ENCODE measurements around the gene GID4. TPM values are rescaled to one million over a fixed set of nuclear protein-coding genes. Genes with fewer than 3 reads are reported as not detected.

The GID4 gene
- total RNA-seq, 2 experiments from 2014 or later: 9.4 to 10.6 TPM

DNA sequence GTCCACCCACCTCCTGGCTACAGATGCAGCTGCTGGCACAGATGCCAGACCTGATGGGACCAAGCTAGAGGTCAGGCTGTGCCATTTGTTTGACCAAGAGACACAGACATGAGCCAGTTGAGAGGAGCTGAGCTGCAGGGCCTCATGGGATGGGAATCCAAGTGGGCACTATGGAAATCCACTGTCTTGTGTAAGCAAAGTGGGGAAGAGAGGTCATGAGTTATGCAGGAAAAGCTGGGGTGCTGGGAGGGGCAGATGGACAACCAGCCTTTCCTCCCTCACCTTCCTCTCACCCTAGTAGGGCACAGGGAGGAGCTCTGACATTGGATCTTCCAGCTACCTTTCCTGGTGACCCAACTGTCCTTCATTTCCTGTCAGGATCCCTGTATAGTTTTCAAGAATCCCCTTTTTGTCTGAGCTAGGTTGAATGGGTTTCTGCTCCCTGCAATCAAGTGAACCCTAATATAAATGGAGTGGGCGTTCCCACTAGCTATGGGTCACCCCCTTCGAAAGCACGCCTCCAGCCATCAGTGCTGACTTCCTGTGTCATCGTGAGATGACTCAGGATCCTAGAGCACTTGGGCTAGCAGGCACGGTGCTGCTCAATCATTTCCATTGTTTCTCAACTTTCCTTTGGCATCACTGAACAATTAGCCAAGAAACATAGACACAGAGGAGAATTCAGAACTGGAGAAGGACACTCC lies 13.8 kb upstream of the GID4 start:
- no peak for DNase-seq
- Mint-ChIP-seq H3K9me3 (no peaks in the 10 kb centered on the region), H3K27ac (no peak overlapping the region), H3K27me3 (no peaks in the 10 kb centered on the region), H3K36me3 (peaks cover 7% of the 10 kb centered on the region), H3K4me3 (peak overlapping the region; percentile 25), H3K4me1 (peaks cover 17% of the 10 kb centered on the region)
- peak; percentile 46 for ATAC-seq (ENCODE audit: low read depth)
- POLR2A ChIA-PET: no interaction called here

DNA sequence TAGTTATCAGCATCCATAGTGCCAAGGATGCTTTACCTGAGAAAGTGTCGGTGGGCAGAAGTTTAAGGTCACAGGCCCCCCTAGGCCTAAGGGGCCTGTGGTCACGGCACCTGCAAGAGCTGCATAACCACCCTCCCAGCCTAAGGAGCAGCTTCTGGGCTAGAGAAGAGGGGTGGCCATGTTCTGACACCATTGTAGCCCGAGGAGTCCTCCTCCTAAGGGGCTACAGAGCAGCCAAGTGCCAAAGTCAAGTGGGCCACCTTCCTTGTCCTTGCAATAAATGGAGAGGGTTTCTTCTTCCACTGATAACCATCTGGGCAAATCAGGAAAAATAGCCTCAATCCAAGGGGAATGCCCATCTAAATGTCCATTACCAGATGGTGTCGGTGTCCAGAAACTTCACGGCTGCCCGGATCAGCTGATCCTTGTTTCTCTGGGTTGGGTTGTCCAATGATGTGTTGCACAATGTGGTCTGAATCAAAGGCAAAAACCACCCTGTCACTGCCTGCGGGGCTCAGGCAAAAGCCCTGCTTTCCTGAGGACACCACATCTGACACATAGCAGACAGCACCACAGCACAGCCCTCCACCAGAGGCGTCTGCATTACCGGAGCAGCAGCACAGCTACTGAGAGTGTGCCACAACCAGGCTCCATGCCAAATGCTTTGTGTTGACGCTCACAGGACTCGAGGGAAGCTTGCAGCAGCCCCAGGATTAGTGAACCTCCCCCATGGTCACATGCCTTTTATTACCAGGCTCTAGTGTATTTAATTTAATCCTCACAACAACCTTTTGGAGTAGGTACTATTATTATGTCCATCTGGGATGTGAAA lies 13.0 kb upstream of the GID4 start:
- peaks cover 7% of the 10 kb centered on the region for H3K36me3 Mint-ChIP-seq
- peak; percentile 99 for ATAC-seq (ENCODE audit: low read depth)
- DNase-seq: peak; percentile 44
- H3K27me3 Mint-ChIP-seq: no peaks in the 10 kb centered on the region
- H3K27ac Mint-ChIP-seq: no peak overlapping the region
- no peaks in the 10 kb centered on the region for H3K9me3 Mint-ChIP-seq
- peaks cover 17% of the 10 kb centered on the region for H3K4me1 Mint-ChIP-seq
- peak overlapping the region; percentile 25 for H3K4me3 Mint-ChIP-seq
- POLR2A ChIA-PET: no interaction called here

DNA sequence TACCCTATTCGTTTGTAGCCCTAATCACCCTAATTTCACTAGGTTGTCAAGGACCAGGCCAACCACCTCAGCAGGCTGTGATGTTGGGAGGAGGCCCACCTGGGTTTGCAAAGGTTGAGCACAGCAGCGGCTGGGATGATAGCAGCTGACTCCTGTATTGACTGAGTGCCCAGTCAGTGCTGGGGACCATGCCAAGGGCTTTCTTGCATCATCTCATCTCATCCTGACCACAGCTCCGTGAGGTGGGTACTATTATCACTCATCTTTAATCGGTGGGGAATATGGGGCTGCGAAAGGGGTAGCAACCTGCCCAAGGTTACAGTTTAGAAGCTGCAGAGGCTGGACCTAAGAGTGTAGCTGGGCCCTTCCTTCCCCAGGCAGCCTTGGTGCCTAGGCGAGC lies 11.9 kb upstream of the GID4 start:
- peaks cover 7% of the 10 kb centered on the region for H3K36me3 Mint-ChIP-seq
- H3K27ac Mint-ChIP-seq: no peak overlapping the region
- peaks cover 17% of the 10 kb centered on the region for H3K4me1 Mint-ChIP-seq
- ATAC-seq (ENCODE audit: low read depth) (no peak), DNase-seq (no peak)
- no peaks in the 10 kb centered on the region for H3K9me3 Mint-ChIP-seq
- H3K4me3 Mint-ChIP-seq: no peak overlapping the region
- POLR2A ChIA-PET: interaction anchor here (1.0 kb wide), 1 partner anchor 54 kb away, joined by 3 read pairs; the partner anchor contains the start of gene DRC3
- H3K27me3 Mint-ChIP-seq: no peaks in the 10 kb centered on the region

DNA sequence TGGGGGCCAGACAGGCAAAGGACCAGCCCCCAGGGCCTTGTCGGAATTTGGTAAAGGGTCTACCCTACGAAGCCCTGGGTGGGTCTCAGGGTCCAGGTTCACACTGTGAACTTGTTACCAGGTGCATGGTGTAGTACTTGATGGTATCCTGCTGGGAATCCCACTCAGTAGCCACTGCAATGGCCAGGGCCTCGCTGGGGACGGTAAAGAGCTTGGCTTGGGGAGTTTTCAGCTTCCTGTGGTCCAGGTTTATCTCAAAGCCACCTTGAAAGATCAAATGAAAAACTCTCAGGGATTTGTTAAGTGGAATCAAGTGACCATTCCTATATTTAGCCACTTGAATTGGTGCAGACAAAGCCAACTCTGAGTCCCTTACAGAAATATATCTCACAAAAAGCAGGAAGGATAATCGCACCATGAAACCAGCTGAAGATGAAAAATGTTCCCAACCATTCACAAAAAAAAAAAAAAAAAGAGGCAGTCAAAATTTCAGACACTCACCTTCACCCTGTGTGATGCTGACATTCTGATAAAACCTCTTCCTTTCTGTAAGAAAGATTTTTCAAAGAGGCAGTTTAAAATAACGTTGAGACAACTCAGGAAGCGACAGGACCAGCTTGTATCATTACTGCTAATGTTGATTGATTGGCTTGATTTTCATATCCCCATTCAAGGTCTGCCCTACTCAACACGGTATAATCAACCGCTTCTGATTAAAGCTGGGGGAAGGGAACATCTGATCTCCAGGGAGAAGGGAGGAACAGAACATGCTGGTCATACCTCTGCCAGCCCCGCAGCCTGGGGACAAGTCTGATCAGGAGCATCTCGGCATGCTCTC lies 10.9 kb upstream of the GID4 start:
- H3K27ac Mint-ChIP-seq: no peak overlapping the region
- DNase-seq (no peak), ATAC-seq (ENCODE audit: low read depth) (no peak)
- H3K9me3 Mint-ChIP-seq: no peaks in the 10 kb centered on the region
- H3K36me3 Mint-ChIP-seq: peaks cover 7% of the 10 kb centered on the region
- H3K4me3 Mint-ChIP-seq: no peak overlapping the region
- H3K4me1 Mint-ChIP-seq: peaks cover 21% of the 10 kb centered on the region
- POLR2A ChIA-PET: interaction anchor here (0.6 to 1.0 kb wide), 4 partner anchors 55 to 115 kb away, joined by 3 to 5 read pairs (median 3); partner anchors contain the start of gene DRC3
- H3K27me3 Mint-ChIP-seq: no peaks in the 10 kb centered on the region

DNA sequence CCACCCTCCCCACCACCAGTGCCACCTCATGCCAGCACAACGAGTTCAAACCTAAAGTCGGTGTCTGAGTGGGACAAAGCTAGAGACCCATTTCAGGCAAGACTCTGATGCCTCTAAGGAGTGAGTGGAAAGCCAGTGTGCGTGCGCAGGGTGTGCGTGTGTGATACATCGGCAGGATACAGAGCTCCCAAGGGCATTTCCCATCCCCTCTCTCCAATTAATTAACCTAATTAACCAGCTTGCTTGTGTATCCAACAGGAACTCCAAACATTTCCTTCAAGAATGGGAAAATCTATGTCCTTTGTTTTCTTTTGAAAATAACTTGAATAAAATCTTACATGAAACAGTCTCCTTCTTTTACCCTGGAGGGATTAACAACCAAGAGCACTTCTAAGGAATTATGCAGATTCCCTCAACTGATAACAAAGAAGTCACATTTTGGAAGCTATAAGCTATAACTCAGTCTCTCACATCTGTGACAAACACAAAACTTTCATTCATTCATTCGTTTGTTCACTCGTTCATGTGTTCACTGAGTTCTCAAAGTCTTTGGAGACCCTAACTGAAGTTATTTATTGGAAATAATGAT lies 10.2 kb upstream of the GID4 start:
- Mint-ChIP-seq H3K27me3 (no peaks in the 10 kb centered on the region), H3K36me3 (peaks cover 7% of the 10 kb centered on the region), H3K27ac (no peak overlapping the region), H3K9me3 (no peaks in the 10 kb centered on the region), H3K4me1 (peaks cover 25% of the 10 kb centered on the region), H3K4me3 (no peak overlapping the region)
- POLR2A ChIA-PET: interaction anchor here (0.7 kb wide), 1 partner anchor 9 kb away, joined by 5 read pairs; no protein-coding TSS in a partner anchor
- no peak for ATAC-seq (ENCODE audit: low read depth)
- DNase-seq: no peak

DNA sequence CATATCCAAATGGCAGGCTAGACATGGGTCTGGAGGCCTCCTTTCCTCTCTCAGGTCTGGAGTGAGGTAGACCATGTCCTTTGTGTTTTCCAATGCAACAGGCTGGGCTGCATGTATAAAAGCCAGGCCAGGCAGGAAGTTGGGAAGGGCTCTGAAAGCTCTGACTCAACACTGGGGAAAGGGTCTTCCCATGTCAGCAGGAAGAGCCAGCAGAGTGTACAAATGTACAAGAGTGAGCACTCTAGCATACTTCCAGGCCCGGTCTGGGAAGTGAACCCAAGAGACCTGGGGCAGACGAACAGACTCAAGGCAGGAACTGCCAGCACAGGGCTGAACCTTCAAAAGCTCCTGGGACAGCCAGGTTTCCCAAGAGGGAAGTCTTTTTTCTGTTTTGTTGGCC lies 7.3 kb upstream of the GID4 start:
- H3K27me3 Mint-ChIP-seq: no peaks in the 10 kb centered on the region
- POLR2A ChIA-PET: no interaction called here
- H3K4me1 Mint-ChIP-seq: peaks cover 14% of the 10 kb centered on the region
- no peaks in the 10 kb centered on the region for H3K9me3 Mint-ChIP-seq
- DNase-seq (no peak), ATAC-seq (ENCODE audit: low read depth) (no peak)
- no peak overlapping the region for H3K27ac Mint-ChIP-seq
- H3K4me3 Mint-ChIP-seq: no peak overlapping the region
- H3K36me3 Mint-ChIP-seq: peaks cover 5% of the 10 kb centered on the region

DNA sequence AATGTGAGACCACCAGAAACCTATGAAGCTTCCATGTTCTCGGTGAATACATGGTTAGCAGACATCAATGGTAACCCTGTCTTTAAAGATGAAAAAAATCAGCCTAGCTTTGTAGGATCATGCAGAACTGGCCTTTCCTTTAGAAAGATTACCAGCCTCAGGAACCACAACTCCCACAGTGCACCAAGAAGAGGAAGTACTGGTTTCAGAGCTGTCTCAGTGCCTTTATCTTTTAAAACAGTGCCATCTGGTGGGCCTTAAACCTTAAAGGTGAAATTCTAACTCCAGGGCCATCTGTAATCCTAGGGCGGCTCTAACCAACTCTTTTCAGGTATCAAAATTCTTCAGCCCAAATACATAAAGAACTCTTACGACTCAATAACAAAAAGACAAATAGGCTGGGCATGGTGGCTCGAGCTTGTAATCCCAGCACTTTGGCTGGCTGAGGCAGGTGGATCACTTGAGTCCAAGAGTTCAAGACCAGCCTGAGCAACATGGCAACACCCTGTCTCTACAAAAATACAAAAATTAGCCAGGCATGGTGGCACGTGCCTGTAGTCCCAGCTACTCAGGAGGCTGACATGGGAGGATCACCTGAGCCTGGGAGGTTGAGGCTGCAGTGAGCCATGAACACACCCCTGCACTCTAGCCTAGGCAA lies 5.6 kb upstream of the GID4 start:
- H3K4me3 Mint-ChIP-seq: no peak overlapping the region
- H3K9me3 Mint-ChIP-seq: no peaks in the 10 kb centered on the region
- H3K27me3 Mint-ChIP-seq: no peaks in the 10 kb centered on the region
- H3K4me1 Mint-ChIP-seq: peaks cover 25% of the 10 kb centered on the region
- H3K36me3 Mint-ChIP-seq: peaks cover 1% of the 10 kb centered on the region
- POLR2A ChIA-PET: interaction anchor here (0.8 kb wide), 1 partner anchor 179 kb away, joined by 3 read pairs; no protein-coding TSS in a partner anchor
- ATAC-seq (ENCODE audit: low read depth) (peak; percentile 91), DNase-seq (no peak)
- H3K27ac Mint-ChIP-seq: no peak overlapping the region

DNA sequence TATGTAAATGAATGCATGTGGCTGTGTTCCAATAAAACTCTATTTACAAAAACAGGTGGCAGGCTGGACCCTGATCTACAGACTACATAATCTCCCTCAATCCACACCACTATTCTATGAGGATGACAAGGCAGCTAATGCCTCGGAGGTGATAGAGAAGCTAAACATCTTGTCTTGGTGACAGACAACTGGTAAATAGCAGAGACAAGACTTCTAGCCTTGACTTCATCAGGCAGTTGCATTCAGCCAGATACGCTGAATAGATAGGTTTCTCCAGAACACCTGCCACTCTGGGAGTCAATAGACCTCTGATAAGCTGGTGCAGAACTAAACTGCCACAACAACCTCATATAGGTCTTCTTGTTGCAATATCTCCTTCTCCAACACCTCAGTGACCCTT lies 3.5 kb upstream of the GID4 start:
- ATAC-seq (ENCODE audit: low read depth) (no peak), DNase-seq (no peak)
- Mint-ChIP-seq H3K27me3 (no peaks in the 10 kb centered on the region), H3K4me3 (no peak overlapping the region), H3K27ac (no peak overlapping the region), H3K36me3 (peaks cover 4% of the 10 kb centered on the region), H3K4me1 (peaks cover 30% of the 10 kb centered on the region), H3K9me3 (no peaks in the 10 kb centered on the region)
- POLR2A ChIA-PET: no interaction called here

DNA sequence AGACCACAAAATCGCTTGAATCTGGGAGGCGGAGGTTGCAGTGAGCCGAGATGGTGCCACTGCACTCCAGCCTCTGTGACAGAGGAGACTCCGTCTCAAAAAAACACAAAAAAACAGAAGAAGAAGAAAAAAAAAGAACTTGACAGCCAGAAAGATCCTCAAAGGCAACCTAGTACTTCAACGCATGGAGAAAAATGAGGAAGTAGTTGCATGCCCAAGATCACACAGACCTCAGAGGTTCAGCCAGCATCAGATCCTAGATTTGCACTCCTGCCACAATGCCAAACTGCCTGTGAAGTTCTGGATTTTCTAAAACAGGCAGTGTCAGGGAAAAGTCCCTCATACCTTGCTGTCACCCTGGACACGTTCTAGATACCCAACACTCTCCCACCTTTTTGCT lies 1.7 kb upstream of the GID4 start:
- Mint-ChIP-seq H3K27ac (peak overlapping the region; percentile 97), H3K9me3 (no peaks in the 10 kb centered on the region), H3K4me1 (peaks cover 38% of the 10 kb centered on the region), H3K4me3 (peak overlapping the region; percentile 98), H3K36me3 (peaks cover 4% of the 10 kb centered on the region), H3K27me3 (no peaks in the 10 kb centered on the region)
- DNase-seq: no peak
- POLR2A ChIA-PET: no interaction called here
- no peak for ATAC-seq (ENCODE audit: low read depth)

DNA sequence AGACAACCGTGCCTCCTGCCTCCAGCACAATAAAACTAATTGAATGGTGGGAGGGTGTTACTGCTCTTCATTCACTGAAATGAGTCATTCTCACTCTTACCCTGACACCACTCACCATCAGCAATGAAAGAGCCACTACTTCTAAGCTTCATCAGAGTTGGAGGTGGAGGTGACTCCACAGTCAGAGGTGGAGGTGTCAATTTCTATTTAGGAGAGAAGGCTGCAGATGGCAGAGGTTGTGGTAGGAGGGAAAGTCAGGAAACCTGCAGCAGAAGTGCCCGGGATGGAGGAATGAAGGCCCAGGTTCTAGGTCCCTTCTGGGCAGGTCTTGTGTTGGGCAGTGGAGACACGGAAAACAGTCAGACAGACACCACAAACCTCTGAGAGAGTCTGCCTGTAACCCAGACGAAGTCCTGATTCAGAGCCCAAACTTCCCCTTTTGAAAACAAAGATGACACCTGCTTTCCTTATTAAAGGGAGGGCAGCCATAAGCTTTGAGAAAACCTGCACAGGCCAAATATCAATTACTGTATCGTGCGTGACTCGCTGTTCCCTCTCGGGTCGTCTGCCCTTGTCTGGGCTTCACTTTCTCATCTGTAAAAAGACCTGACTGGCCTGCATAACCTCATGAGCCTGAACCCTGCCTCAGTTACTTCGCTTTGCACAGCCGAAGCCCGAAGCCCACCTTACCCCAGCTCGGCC lies 908 bp upstream of the GID4 start:
- Mint-ChIP-seq H3K4me3 (peak overlapping the region; percentile 98), H3K36me3 (peaks cover 4% of the 10 kb centered on the region), H3K27me3 (no peaks in the 10 kb centered on the region), H3K9me3 (no peaks in the 10 kb centered on the region), H3K27ac (peak overlapping the region; percentile 97), H3K4me1 (peaks cover 36% of the 10 kb centered on the region)
- DNase-seq: no peak
- no peak for ATAC-seq (ENCODE audit: low read depth)
- POLR2A ChIA-PET: interaction anchor here (0.6 to 1.5 kb wide), 2 partner anchors 9 to 361 kb away, joined by 3 to 5 read pairs; no protein-coding TSS in a partner anchor

DNA sequence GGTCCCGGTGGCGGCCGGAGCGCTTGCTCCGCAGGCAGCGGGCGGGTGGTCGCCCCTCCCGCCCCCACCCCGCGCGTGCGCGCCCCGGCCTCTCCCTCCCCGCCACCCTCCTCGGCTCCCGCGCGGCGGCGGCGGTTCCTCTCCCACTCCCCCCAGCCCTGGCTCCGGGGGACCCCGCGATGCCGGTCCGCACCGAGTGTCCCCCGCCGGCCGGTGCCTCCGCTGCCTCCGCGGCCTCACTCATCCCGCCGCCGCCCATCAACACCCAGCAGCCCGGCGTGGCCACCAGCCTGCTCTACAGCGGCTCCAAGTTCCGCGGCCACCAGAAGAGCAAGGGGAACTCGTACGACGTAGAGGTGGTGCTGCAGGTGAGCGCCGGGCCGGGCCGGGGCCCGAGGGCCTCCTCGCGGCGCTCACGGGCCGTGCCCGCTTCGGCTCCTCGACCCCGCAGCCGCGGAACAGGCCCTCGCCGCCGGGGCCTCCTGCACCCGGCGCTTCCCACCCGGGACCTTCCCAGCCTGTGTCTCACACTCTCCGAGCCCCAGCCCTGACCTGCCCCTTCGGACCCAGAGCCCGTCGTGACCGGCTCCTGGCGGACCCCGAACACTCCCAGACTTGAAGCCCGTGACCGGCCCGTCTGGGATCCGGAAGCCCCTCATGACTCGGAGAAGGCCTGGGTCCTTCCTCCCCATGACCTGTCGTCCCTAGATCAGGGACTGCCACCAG lies 490 bp downstream of the GID4 start:
- ATAC-seq (ENCODE audit: low read depth) (peak; percentile 40), DNase-seq (no peak)
- Mint-ChIP-seq H3K27me3 (no peaks in the 10 kb centered on the region), H3K4me3 (peak overlapping the region; percentile 98), H3K36me3 (peaks cover 4% of the 10 kb centered on the region), H3K27ac (peak overlapping the region; percentile 97), H3K9me3 (no peaks in the 10 kb centered on the region), H3K4me1 (peaks cover 33% of the 10 kb centered on the region)
- POLR2A ChIA-PET: interaction anchor here (1.5 kb wide), 1 partner anchor 362 kb away, joined by 3 read pairs; no protein-coding TSS in a partner anchor
